HG02884 (cell line): Measurements from ENCODE around the gene ISOC2.
"Not testable (repeated sequence)": the region's sequence is repeated elsewhere in the genome, so short reads cannot be mapped to it uniquely, and the experiment has no call there.

Experiments
- ATAC-seq: cut with Tn5 transposase; IDR thresholded peaks from one replicate; pipeline ENCODE4 v1.9.1; 2021; ENCODE audit warnings: mild to moderate bottlenecking, moderate library complexity; ENCODE audit not compliant: unreplicated experiment

The ISOC2 gene

DNA sequence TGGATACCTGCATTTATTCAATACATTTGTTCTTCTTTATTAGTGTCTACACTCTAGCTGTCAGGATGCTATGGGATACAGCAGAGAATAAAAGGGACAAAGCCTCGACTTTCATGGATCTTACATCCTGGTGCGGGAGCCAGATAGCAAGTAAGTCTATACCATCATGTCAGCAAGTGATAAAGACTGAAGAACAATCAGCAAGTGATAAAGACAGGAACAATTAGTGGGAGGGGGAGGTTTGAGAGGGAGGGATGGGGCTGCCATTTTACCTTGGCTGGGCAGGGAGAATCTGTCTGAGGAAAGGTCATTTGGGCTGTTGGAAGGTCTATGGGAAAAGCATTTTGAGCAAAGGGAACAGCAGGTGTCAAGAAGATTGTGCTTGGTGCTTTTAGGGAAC is 51.3 kb downstream of the ISOC2 start:
- no peak for ATAC-seq

DNA sequence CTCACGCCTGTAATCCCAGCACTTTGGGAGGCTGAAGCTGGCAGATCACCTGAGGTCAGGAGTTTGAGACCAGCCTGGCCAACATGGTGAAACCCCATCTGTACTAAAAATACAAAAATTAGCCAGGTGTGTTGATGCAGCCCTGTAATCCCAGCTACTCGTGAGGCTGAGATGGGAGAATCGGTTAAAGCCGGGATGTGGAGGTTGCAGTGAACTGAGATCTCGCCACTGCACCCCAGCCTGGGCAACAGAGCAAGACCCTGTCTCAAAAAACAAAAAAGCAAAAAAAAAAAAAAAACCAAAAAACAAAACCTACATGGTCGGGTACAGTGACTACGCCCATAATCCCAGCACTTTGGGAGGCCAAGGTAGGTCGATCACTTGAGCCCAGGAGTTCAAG is 52.3 kb downstream of the ISOC2 start:
- ATAC-seq = not testable (repeated sequence)

- ATAC-seq = no peak
Observed at GRCh38 chr19:55408533-55408872, 52.9 kb downstream of the ISOC2 start.

- ATAC-seq = peak; percentile 78
Observed at GRCh38 chr19:55407800-55408532, 53.5 kb downstream of the ISOC2 start.

- not testable (repeated sequence) for ATAC-seq
Observed at GRCh38 chr19:55407550-55407799, 54.0 kb downstream of the ISOC2 start, which contains the start of gene UBE2S. UBE2S (minus strand) TSS chr19:55407788; CDS start chr19:55407589, 199 bp downstream.

- no peak for ATAC-seq
Observed at GRCh38 chr19:55406826-55407549, 54.5 kb downstream of the ISOC2 start.

DNA sequence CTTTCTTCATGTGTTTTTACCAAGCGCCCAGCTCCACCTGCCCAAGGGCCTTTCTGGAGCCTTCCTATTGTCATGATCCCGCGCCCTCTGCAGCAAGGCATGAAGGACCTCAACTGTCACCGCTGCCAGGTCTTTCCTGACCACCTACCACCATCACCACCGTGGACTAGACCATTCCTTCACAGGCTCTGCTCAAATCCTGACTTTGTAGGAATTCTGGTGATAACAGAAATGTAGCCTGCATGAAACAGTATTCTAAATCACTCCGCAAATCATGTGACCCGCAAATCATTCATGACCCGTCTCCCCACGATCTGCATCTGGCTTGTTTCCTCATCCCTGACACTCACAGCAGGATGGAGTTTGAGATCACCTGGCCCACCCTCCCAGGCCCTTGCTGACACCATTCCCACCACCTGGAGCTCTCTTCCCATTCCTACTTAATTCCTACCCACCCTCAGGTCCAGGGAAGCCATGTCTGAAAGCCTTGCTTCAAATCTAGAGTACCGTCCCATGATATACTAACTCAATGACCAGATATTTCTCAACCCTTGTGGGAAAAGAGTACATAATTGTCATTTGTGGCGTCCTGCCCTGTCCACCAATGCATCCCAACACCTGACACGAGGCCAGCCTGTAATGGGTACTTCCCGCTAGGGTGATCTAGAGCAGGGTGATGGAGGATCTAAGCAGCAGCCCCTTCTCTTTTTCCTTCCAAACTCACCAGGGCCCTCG is 55.2 kb downstream of the ISOC2 start:
- ATAC-seq = no peak

DNA sequence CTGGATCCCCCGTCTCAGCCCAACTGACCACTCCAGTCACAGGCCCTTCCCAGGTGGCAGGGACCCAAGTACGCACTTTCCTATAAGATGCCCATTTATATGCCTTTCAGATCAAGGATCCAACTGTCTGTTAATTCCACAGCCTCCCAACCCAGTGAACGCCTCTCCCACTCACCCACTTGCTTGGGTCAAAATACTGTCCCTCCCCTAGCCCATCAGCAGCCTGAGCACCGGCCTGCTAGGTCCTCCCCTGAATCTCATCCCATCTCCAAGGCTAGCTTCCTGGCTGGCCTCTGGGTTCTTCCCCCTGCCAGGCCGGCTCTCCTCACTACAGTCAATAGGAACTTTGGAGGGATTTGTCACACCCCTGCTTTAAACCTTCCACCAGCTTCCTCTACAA is 55.8 kb downstream of the ISOC2 start:
- no peak for ATAC-seq
